Mesothelial cell of epicardium (in vitro differentiated cells): ENCODE results near the gene CACNA1B. TPM values are rescaled to one million over a fixed set of nuclear protein-coding genes. Genes with fewer than 3 reads are reported as not detected.

Experiments
- DNase-seq, 2 experiments: peaks; one replicate each; pipeline ENCODE4 v3.0.0; 2021; ENCODE audit warnings: low spot score in 2 of 2; ENCODE audit not compliant: unreplicated experiment in 2 of 2
- H3K27ac Mint-ChIP-seq: 2 replicates; pipeline ENCODE4 v1.8.0; 2021; ENCODE audit warnings: mixed read lengths
- H3K27me3 Mint-ChIP-seq: 2 replicates; pipeline ENCODE4 v1.8.0; 2021; ENCODE audit warnings: low read depth, mixed read lengths
- H3K36me3 Mint-ChIP-seq: 2 replicates; pipeline ENCODE4 v1.8.0; 2021; ENCODE audit warnings: mixed read lengths
- H3K4me1 Mint-ChIP-seq: 2 replicates; pipeline ENCODE4 v1.8.0; 2021; ENCODE audit warnings: mixed read lengths
- H3K4me3 Mint-ChIP-seq: 2 replicates; pipeline ENCODE4 v1.8.0; 2021; ENCODE audit warnings: mild to moderate bottlenecking, moderate library complexity, mixed read lengths
- H3K9me3 Mint-ChIP-seq: 2 replicates; pipeline ENCODE4 v1.8.0; 2021; ENCODE audit warnings: mixed read lengths
- CTCF ChIP-seq: fragments of 200-600 bp; sonication (generic); IDR thresholded peaks from one replicate; pipeline ENCODE4 v1.5.0; 2021; ENCODE audit warnings: antibody characterized with exemption; ENCODE audit not compliant: unreplicated experiment
- total RNA-seq: library from RNA; stranded (reverse); gene quantifications from 3 replicates; pipeline ENCODE4 v1.2.1, GENCODE V29; 2021

Gene CACNA1B
- total RNA-seq, 1 donor from 2014 or later: 0.87 TPM

- no peak for TF ChIP-seq CTCF
- DNase-seq: peak; percentile 10 to 31
- Mint-ChIP-seq H3K9me3 (no peaks in the 10 kb centered on the region), H3K4me3 (no peak overlapping the region), H3K4me1 (no peaks in the 10 kb centered on the region), H3K27ac (no peak overlapping the region), H3K27me3 (peaks cover 5% of the 10 kb centered on the region), H3K36me3 (no peaks in the 10 kb centered on the region)
These were observed 167.2 kb downstream of the CACNA1B start for GRCh38 chr9:138044485-138045383.

- DNase-seq: peak in 1 of 2 experiments; percentile 37
- peaks cover 4% of the 10 kb centered on the region for H3K4me1 Mint-ChIP-seq
- TF ChIP-seq CTCF: no peak
- H3K27me3 Mint-ChIP-seq: peaks cover 5% of the 10 kb centered on the region
- H3K9me3 Mint-ChIP-seq: no peaks in the 10 kb centered on the region
- no peak overlapping the region for H3K4me3 Mint-ChIP-seq
- no peak overlapping the region for H3K27ac Mint-ChIP-seq
- no peaks in the 10 kb centered on the region for H3K36me3 Mint-ChIP-seq
These were observed 168.2 kb downstream of the CACNA1B start for GRCh38 chr9:138045541-138046490.

- Mint-ChIP-seq H3K27me3 (peaks cover 8% of the 10 kb centered on the region), H3K4me1 (peaks cover 8% of the 10 kb centered on the region), H3K9me3 (no peaks in the 10 kb centered on the region), H3K4me3 (no peak overlapping the region), H3K27ac (no peak overlapping the region), H3K36me3 (no peaks in the 10 kb centered on the region)
- DNase-seq: peak in 1 of 2 experiments; percentile 37
- no peak for TF ChIP-seq CTCF
These were observed 169.2 kb downstream of the CACNA1B start for GRCh38 chr9:138046641-138047301.

GRCh38 chr9:138047469-138048040 is 170.0 kb downstream of the CACNA1B start:
- no peak overlapping the region for H3K27ac Mint-ChIP-seq
- no peak for TF ChIP-seq CTCF
- DNase-seq: peak in 1 of 2 experiments; percentile 17
- H3K36me3 Mint-ChIP-seq: no peaks in the 10 kb centered on the region
- H3K27me3 Mint-ChIP-seq: peaks cover 8% of the 10 kb centered on the region
- no peaks in the 10 kb centered on the region for H3K9me3 Mint-ChIP-seq
- H3K4me1 Mint-ChIP-seq: peaks cover 8% of the 10 kb centered on the region
- H3K4me3 Mint-ChIP-seq: no peak overlapping the region

GRCh38 chr9:138048184-138048583 is 170.6 kb downstream of the CACNA1B start:
- Mint-ChIP-seq H3K9me3 (no peaks in the 10 kb centered on the region), H3K4me3 (no peak overlapping the region), H3K27me3 (peaks cover 5% of the 10 kb centered on the region), H3K4me1 (peaks cover 8% of the 10 kb centered on the region), H3K36me3 (no peaks in the 10 kb centered on the region), H3K27ac (no peak overlapping the region)
- peak; percentile 3 to 16 for DNase-seq
- no peak for TF ChIP-seq CTCF
